ENCODE measurements around the gene PLBD1.

PLBD1 gene

DNA sequence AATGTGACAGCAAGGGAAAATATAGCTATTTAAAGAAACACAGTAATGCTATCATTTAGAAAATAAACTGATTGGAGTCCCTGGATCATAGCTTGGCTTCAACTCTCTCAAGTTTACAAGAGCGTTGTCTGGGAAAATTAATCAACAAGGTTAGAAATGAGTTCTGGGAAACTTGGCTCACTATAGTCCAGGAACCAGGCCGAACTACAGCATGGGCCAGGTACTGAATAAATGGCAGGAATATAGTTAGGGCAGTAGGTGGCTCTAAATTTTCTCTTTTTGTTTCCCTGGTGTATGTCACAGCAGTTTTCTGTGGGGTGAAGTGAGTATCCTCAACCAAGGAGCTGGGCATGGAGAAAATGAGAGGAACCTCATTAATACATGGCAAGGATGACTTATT is 72.4 kb downstream of the PLBD1 start:
- DNase-seq: no peak

DNA sequence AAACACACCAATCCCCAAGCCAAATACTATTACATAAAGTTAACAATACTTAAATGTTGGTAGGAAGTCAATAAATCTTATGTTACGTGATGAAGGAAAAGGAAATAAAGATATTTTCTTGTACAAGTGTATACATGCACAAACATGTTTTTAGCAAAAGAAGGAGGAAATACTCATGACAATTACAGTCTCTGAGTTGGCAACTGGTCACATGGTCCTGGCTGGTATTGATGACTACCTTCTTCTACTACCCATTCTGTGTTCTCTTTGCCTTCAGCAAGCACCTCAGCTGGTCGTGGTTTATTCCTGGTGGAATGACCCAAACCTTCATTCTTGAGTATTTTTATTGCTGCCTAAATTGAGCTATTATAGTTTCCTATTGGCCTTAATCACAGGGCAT is 84.8 kb downstream of the PLBD1 start:
- no peak for DNase-seq

DNA sequence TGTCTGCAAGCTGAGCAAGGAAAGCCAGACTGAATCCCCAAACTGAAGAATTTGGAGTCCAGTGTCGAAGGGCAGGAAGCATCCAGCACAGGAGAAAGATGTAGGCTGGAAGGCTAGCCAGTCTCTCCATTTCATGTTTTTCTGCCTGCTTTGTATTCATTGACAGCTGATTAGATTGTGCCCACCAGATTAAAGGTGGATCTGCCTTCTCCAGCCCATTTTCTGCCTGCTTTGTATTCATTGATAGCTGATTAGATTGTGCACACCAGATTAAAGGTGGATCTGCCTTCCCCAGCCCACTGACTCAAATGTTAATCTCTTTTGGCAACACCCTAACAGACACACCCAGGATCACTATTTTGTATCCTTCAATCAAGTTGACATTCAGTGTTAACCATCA is 85.3 kb downstream of the PLBD1 start:
- DNase-seq: no peak

DNA sequence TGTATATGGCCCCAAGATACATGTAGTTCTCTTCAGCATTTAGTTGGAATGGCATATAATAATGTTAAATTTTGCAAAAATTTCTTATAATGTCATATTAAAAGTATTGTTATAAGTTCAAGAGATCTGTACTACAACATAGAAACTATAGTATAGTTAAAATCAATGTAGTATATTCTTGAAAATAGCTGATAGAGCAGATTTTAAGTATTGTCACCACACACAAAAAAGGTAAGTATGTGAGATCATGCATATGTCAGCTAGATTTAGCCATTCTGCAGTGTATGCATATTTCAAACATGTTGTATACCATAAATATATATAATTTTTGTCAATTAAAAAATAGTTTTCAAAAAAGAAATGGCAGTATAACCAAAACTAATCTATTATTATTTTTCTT is 86.5 kb downstream of the PLBD1 start:
- DNase-seq: no peak

DNA sequence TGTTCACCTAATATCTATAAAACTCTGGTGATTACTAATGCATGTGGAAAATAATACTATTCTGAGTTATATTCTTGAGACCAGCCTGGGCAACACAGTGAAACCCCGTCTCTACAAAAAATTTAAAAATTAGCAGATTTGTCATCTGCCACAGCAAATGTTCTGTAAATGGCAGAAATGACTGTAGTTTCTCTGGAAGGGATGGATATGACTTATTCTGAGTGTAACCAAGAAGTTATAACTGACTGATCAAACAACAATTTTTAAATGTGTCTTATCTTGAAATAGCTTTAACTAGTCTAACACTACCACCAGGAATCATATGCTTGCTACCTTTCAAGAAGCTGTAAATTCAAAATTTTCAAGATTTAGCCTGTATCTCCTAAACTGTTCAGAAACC is 88.7 kb downstream of the PLBD1 start:
- no peak for DNase-seq

DNA sequence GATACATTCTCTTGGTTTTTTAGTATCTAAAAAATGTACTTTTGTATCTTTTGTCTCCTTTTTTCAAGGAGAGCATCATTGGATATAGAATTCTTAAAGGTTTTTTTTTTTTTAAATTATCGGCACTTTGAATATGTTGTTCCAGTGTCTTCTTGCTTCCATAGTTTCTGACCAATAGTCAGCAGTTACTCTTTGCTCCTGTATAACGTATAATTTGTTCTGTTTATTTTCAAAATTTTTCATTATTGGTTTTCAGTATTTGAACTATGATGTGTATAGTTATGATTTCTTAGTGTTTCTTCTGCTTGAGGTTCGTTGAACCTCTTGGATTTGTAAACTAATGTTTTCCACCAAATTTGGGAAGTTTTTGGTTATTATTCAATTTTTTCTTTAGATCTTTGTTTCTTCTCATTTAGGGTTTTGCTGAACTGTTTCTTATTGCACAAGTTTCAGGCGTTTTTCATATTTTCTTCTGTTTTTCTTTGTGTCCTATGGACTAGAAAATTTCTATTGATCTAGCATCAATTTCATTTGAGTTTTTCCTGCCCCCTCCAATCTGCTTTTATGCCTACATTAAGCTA is 93.9 kb downstream of the PLBD1 start:
- no peak for DNase-seq

DNA sequence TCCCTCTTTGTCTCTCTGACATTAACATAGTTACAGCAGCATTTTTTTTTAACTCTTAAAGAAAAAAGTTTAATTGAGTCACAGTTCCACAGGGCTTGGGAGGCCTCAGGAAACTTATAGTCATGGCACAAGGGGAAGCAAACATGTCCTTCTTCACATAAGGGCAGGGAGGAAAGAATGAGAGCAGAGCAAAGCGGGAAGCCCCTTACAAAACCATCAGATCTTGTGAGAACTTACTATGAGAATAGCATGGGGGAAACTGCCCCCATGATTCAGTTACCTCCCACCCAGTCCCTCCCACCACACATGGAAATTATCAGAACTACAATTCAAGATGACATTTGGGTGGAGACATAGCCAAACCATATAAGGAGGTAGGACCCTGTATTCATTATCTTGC is 96.2 kb downstream of the PLBD1 start:
- no peak for DNase-seq

DNA sequence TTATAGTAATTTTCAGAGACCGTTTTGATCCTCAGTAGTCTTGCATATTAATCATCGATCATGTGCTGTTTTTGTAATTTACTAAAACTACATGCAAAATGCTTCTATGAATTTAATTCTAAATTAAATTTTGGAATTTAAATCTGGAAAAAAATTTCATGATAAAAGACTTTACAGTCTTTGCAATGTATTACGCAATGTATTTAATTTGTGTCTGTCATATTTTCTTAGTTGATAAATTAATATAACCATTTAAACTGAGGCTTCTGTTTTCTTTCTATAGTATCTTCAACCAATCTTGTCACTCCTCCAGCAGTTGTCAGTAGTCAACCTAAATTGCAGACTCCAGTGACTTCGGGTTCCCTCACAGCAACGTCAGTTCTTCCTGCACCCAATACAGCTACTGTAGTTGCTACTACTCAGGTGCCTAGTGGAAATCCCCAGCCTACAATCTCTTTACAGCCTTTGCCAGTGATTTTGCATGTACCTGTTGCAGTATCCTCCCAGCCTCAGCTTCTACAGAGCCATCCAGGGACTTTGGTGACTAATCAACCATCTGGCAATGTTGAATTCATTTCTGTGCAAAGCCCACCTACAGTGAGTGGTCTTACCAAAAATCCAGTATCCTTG is 107.4 kb downstream of the PLBD1 start:
- DNase-seq: no peak

DNA sequence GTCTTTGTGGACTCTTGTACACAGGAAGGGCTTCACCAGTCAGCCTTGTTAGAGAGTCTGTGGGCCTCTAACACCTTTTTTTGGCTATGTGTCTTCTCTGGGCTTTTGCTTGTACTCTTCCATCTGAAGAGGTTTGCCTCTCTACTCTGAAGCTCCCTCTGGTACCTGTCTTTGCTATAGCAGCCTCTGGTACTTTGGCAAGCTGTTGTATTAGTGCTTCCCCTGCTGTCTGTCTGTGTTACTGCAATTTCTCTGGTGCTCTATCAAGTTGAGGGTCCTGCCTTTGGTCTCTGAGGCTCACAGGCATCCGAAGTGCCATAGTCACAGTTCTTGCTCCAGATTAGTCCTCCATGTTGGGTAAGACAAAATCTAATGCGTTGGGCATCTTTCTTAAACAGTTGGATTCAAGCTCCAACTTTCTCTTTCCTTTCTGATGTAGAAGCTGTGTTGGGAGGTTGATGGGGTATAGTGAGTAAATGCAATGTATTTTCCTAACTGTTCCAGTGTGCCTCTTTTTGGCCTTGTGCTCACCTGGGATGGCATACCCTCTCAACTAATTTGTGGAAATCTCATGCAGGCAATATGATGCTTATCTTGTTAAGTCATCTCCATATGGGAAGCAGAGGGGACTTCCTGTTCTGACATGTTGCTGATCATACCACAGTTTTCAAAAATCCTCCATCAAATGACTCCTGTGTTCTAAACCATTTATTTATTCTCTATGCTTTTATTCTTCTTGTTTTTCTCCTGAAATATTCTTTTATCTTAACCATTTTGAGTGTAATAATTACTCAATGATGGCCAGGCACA is 113.4 kb downstream of the PLBD1 start:
- no peak for DNase-seq

All from activated CD4-positive, CD25-positive, alpha-beta regulatory T cell treated with anti-CD3 and anti-CD28 coated beads, Interleukin-2, amount 50 U/mL, for 72 hours (primary cell).